IMR-90 (cell line): ENCODE results near the gene CFAP58. TPM values are rescaled to one million over a fixed set of nuclear protein-coding genes. Genes with fewer than 3 reads are reported as not detected.

Experiments
- ATAC-seq: fragments of 200-7000 bp; cut with Tn5 transposase; 2 replicates; pipeline ENCODE4 v1.9.1; 2020; ENCODE audit warnings: low read depth, mild to moderate bottlenecking, moderate library complexity
- BruUV-seq: library from RNA; stranded (reverse); fragments of 400-500 nt; replicated peaks from 2 replicates; lab custom pipeline; 2021; lab: Mats Ljungman, UMichigan
- CTCF ChIA-PET: fragments of 300-600 bp; formaldehyde crosslinking; extraction: SDS; loops from one replicate; lab custom pipeline; 2021; ENCODE audit warnings: antibody characterized with exemption; lab: Yijun Ruan, JAX
- POLR2A ChIA-PET: fragments of 300-600 bp; sonication (Branson Sonifier 250); formaldehyde crosslinking; loops from one replicate; lab custom pipeline; 2022; ENCODE audit warnings: antibody characterized with exemption; ENCODE audit not compliant: unreplicated experiment; lab: Charles Lee
- DNase-seq: peaks from one replicate; pipeline ENCODE4 v3.0.0; 2013
- H2AFZ ChIP-seq: replicated peaks from 2 replicates; pipeline ENCODE3; 2013; ENCODE audit warnings: low read length, mild to moderate bottlenecking; ENCODE audit not compliant: poor library complexity
- H2AK5ac ChIP-seq: 2 replicates; pipeline ENCODE4 v1.6.1; 2013; ENCODE audit warnings: low read depth, low read length, inconsistent platforms
- H2AK9ac ChIP-seq: replicated peaks from 2 replicates; pipeline ENCODE3; 2013; ENCODE audit warnings: mild to moderate bottlenecking, low read depth, low read length, moderate library complexity; ENCODE audit not compliant: poor library complexity
- H2BK120ac ChIP-seq: 2 replicates; pipeline ENCODE4 v1.6.1; 2013; ENCODE audit warnings: low read depth, low read length, inconsistent platforms
- H2BK15ac ChIP-seq: 3 replicates; pipeline ENCODE4 v1.6.1; 2013; ENCODE audit warnings: low read depth, low read length, inconsistent platforms
- H2BK20ac ChIP-seq: 2 replicates; pipeline ENCODE4 v1.6.1; 2013; ENCODE audit warnings: low read depth, mild to moderate bottlenecking, inconsistent platforms, low read length, moderate library complexity
- H2BK5ac ChIP-seq: 2 replicates; pipeline ENCODE4 v1.6.1; 2013; ENCODE audit warnings: mild to moderate bottlenecking, low read depth, low read length, inconsistent platforms; ENCODE audit not compliant: poor library complexity, severe bottlenecking
- H3K14ac ChIP-seq: replicated peaks from 2 replicates; pipeline ENCODE4 v1.6.1; 2013; ENCODE audit warnings: low read depth, low read length, inconsistent platforms
- H3K18ac ChIP-seq: 2 replicates; pipeline ENCODE4 v1.6.1; 2013; ENCODE audit warnings: low read depth, low read length, control low read depth
- H3K23ac ChIP-seq: 2 replicates; pipeline ENCODE4 v1.6.1; 2013; ENCODE audit warnings: low read depth, low read length, inconsistent platforms
- H3K27ac ChIP-seq: 2 replicates; pipeline ENCODE4 v1.5.1; 2013; ENCODE audit warnings: mild to moderate bottlenecking, control low read depth, low read length; ENCODE audit not compliant: insufficient read depth
- H3K27me3 ChIP-seq: 2 replicates; pipeline ENCODE4 v1.6.1; 2013; ENCODE audit warnings: low read length; ENCODE audit not compliant: control insufficient read depth, insufficient read depth
- H3K36me3 ChIP-seq: 2 replicates; pipeline ENCODE4 v1.6.1; 2013; ENCODE audit warnings: low read length, mixed read lengths; ENCODE audit not compliant: control insufficient read depth, insufficient read depth
- H3K4ac ChIP-seq: 2 replicates; pipeline ENCODE4 v1.6.1; 2013; ENCODE audit warnings: low read depth, low read length, inconsistent platforms
- H3K4me1 ChIP-seq: 2 replicates; pipeline ENCODE4 v1.6.1; 2013; ENCODE audit warnings: low read length, mixed read lengths; ENCODE audit not compliant: control insufficient read depth, insufficient read depth
- H3K4me2 ChIP-seq: 2 replicates; pipeline ENCODE4 v1.6.1; 2013; ENCODE audit warnings: low read depth, mild to moderate bottlenecking, control low read depth, low read length, moderate library complexity
- H3K4me3 ChIP-seq: 2 replicates; pipeline ENCODE4 v1.5.1; 2013; ENCODE audit warnings: low read depth, mild to moderate bottlenecking, control low read depth, low read length, moderate library complexity; ENCODE audit not compliant: insufficient read depth
- H3K56ac ChIP-seq: 2 replicates; pipeline ENCODE4 v1.6.1; 2013; ENCODE audit warnings: low read length, inconsistent platforms; ENCODE audit not compliant: insufficient read depth; ENCODE audit errors: extremely low read depth
- H3K79me1 ChIP-seq, 2 experiments: 2 replicates each; pipeline ENCODE4 v1.6.1; 2013; ENCODE audit warnings: low read length in 2 of 2, inconsistent platforms in 1 of 2, low read depth in 1 of 2
- H3K9ac ChIP-seq: 2 replicates; pipeline ENCODE4 v1.6.1; 2013; ENCODE audit warnings: low read depth, low read length, control low read depth
- H3K9me1 ChIP-seq: 2 replicates; pipeline ENCODE4 v1.6.1; 2013; ENCODE audit warnings: low read length, inconsistent platforms; ENCODE audit not compliant: insufficient read depth
- H3K9me3 ChIP-seq: 2 replicates; pipeline ENCODE4 v1.6.1; 2013; ENCODE audit warnings: low read length; ENCODE audit not compliant: control insufficient read depth, insufficient read depth
- H4K20me1 ChIP-seq: 2 replicates; pipeline ENCODE4 v1.6.1; 2013; ENCODE audit warnings: low read length, inconsistent platforms; ENCODE audit not compliant: insufficient read depth
- H4K5ac ChIP-seq: 2 replicates; pipeline ENCODE4 v1.6.1; 2013; ENCODE audit warnings: mild to moderate bottlenecking, low read depth, low read length, control low read depth
- H4K8ac ChIP-seq, 2 experiments: 2 replicates each; pipeline ENCODE4 v1.6.1; 2013; ENCODE audit warnings: low read depth in 2 of 2, low read length in 2 of 2, control low read depth in 1 of 2, inconsistent platforms in 1 of 2
- H4K91ac ChIP-seq: 2 replicates; pipeline ENCODE4 v1.6.1; 2013; ENCODE audit warnings: low read depth, low read length, inconsistent platforms; ENCODE audit not compliant: insufficient read depth
- CHD1 ChIP-seq: IDR thresholded peaks from 2 replicates; pipeline ENCODE4 v1.6.1; 2012; ENCODE audit warnings: low read depth, low read length, improper control_type of control experiment
- FOS ChIP-seq: fragments of 150-350 bp; IDR thresholded peaks from 2 replicates; pipeline ENCODE4 v1.6.1; 2016; ENCODE audit warnings: low read depth, low read length
- MAFK ChIP-seq: IDR thresholded peaks from 2 replicates; pipeline ENCODE4 v1.6.1; 2012; ENCODE audit warnings: low read depth, low read length, improper control_type of control experiment
- MAZ ChIP-seq: IDR thresholded peaks from 2 replicates; pipeline ENCODE4 v1.6.1; 2012; ENCODE audit warnings: low read depth, mild to moderate bottlenecking, low read length, improper control_type of control experiment, moderate library complexity, borderline replicate concordance
- NFE2L2 ChIP-seq: fragments of 150-350 bp; IDR thresholded peaks from 2 replicates; pipeline ENCODE4 v1.6.1; 2016; ENCODE audit warnings: low read depth, mild to moderate bottlenecking, low read length
- RFX5 ChIP-seq: IDR thresholded peaks from 2 replicates; pipeline ENCODE4 v1.8.0; 2012; ENCODE audit warnings: low read depth, mild to moderate bottlenecking, low read length, moderate library complexity
- USF2 ChIP-seq: fragments of 150-350 bp; IDR thresholded peaks from 2 replicates; pipeline ENCODE4 v1.6.1; 2017; ENCODE audit warnings: mild to moderate bottlenecking, antibody characterized with exemption, low read length, low read depth
- WGBS, 2 experiments: methylation state at CpG; one replicate each; pipeline versions ENCODE4 v1.1.5 to v1.1.7; 2013; ENCODE audit warnings: missing lambda C conversion rate in 2 of 2; ENCODE audit not compliant: insufficient read length in 1 of 2; ENCODE audit errors: extremely low coverage in 2 of 2; 5-methylcytosine and 5-hydroxymethylcytosine counted together
- dilution Hi-C: fragments of 300-500 bp; cut with HindIII; formaldehyde crosslinking; loops from one replicate; pipeline ENCODE4 v1.14.3; 2018; ENCODE audit warnings: low sequenced_read_pairs; ENCODE audit not compliant: unreplicated experiment
- in situ Hi-C: fragments of 300-500 bp; cut with MboI; formaldehyde crosslinking; loops from 3 replicates; pipeline ENCODE4 v1.14.3; 2019; ENCODE audit warnings: low sequenced_read_pairs, inconsistent platforms, mixed read lengths
- intact Hi-C: fragments of 100-400 bp; cut with micrococcal nuclease; formaldehyde crosslinking; loops from 2 replicates; pipeline ENCODE4 v1.10.0; 2022
- polyA plus RNA-seq, 3 experiments: library from polyadenylated mRNA; depleted of rRNA; stranded (reverse); fragments of >200 nt; gene quantifications; 2 replicates each; pipeline ENCODE4 v1.2.3, GENCODE V29; 2012; ENCODE audit warnings: low replicate concordance in 1 of 3
- total RNA-seq: library from RNA; depleted of rRNA; stranded (reverse); fragments of >200 nt; gene quantifications from 2 replicates; pipeline ENCODE4 v1.2.3, GENCODE V29; 2012
- TF ChIP-seq, protein P1 (sequence below): fragments of 150-350 bp; IDR thresholded peaks from 2 replicates; pipeline ENCODE4 v1.6.1; 2016; ENCODE audit warnings: low read depth, mild to moderate bottlenecking, low read length, moderate library complexity, borderline replicate concordance

Gene CFAP58
- total and polyA plus RNA-seq, 2 of the 4 experiments (the other 2 are of a cell fraction): 0.36 to 0.72 TPM

DNA sequence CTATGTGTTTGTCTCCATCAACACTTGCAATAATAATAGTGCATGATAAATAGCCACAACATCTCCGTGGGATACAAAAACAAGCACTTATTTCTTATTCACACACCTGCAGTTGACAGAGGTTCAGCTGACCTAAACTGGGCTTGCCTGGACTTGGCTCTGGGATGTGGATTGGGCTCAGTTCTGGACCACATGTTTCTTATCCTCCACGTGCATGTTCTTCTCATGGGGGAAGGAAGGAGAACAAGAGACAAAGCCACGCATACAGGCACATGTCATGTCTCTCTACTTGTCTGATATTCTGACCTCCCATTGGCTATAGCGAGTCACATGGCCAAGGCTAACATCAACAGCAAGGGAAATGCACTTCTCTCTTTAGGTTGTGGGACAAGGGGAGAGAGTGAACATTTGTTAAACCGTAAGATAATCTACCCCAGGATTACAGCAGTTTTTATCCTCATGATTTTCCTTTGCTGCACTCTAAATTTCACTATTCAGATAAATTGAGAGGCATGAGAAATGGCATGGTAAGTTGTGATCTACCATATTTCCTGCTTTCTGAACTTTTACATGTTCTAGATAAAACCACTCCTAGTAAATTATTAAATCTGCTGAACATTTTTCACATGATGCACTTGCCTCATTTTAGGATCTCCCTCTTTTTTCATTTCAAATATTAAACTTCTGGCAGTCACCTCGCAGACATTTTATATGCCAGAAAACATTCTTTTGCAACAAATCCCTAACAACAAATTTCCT lies 33.7 kb downstream of the CFAP58 start:
- DNase-seq (no peak), ATAC-seq (no peak)
- no peaks in the 10 kb centered on the region; the same call in 1 of the 2 replicates for H3K27me3 ChIP-seq
- no peak overlapping the region for H2BK5ac ChIP-seq
- ChIA-PET CTCF (no interaction called here), POLR2A (no interaction called here)
- no peak overlapping the region for H3K14ac ChIP-seq
- dilution Hi-C loops: no loop called here
- no peak overlapping the region for H3K18ac ChIP-seq
- no peak overlapping the region for H2AFZ ChIP-seq
- H3K79me1 ChIP-seq: no peaks in the 10 kb centered on the region
- H3K4me3 ChIP-seq: no peak overlapping the region
- H3K4me1 ChIP-seq: no peaks in the 10 kb centered on the region
- 60% methylated on average over 1 of the region's 6 CpGs; no CpG with 5 or more reads in 1 of the 2 experiments for WGBS, 2 experiments
- H3K4ac ChIP-seq: no peak overlapping the region
- no peak overlapping the region for H3K56ac ChIP-seq
- H3K9ac ChIP-seq: no peak overlapping the region
- no peak overlapping the region for H4K5ac ChIP-seq
- H3K9me3 ChIP-seq: no peaks in the 10 kb centered on the region
- in situ Hi-C loops: no loop called here
- no peak overlapping the region for H3K23ac ChIP-seq
- BruUV-seq: no TSS peak
- no peak overlapping the region for H4K8ac ChIP-seq
- H3K27ac ChIP-seq: no peak overlapping the region
- no peak overlapping the region for H2AK5ac ChIP-seq
- H3K36me3 ChIP-seq: no peaks in the 10 kb centered on the region
- H2BK15ac ChIP-seq: no peak overlapping the region
- no peaks in the 10 kb centered on the region for H4K20me1 ChIP-seq
- H2BK20ac ChIP-seq: no peak overlapping the region
- H4K91ac ChIP-seq: no peak overlapping the region
- no peak overlapping the region for H3K4me2 ChIP-seq
- TF ChIP-seq RFX5 (no peak), FOS (no peak), MAFK (no peak), NFE2L2 (no peak), CHD1 (no peak), MAZ (no peak), USF2 (peak; percentile 16; the same call in 1 of the 2 replicates)
- TF ChIP-seq, protein P1, sequence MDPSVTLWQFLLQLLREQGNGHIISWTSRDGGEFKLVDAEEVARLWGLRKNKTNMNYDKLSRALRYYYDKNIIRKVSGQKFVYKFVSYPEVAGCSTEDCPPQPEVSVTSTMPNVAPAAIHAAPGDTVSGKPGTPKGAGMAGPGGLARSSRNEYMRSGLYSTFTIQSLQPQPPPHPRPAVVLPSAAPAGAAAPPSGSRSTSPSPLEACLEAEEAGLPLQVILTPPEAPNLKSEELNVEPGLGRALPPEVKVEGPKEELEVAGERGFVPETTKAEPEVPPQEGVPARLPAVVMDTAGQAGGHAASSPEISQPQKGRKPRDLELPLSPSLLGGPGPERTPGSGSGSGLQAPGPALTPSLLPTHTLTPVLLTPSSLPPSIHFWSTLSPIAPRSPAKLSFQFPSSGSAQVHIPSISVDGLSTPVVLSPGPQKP: no peak
- intact Hi-C loops: no loop called here
- no peaks in the 10 kb centered on the region for H3K9me1 ChIP-seq
- H2AK9ac ChIP-seq: no peak overlapping the region
- H2BK120ac ChIP-seq: no peak overlapping the region
